NB4 (cell line): ENCODE results near the gene EMP2.

Source experiments
- DNase-seq: peaks from one replicate; pipeline ENCODE4 v3.0.0; 2010; ENCODE audit warnings: low read depth
- H3K4me3 ChIP-seq: one replicate; pipeline ENCODE4 v1.5.1; 2011; ENCODE audit warnings: mild to moderate bottlenecking, low read depth, low read length, moderate library complexity
- CTCF ChIP-seq: IDR thresholded peaks from one replicate; pipeline ENCODE4 v1.5.1; 2012; ENCODE audit warnings: low read depth, low read length
- MAX ChIP-seq: IDR thresholded peaks from 2 replicates; pipeline ENCODE4 v1.6.1; 2011; ENCODE audit warnings: low read depth, low read length
- MYC ChIP-seq: IDR thresholded peaks from 2 replicates; pipeline ENCODE4 v1.6.1; 2011; ENCODE audit warnings: low read depth, low read length
- POLR2A ChIP-seq: IDR thresholded peaks from 2 replicates; pipeline ENCODE4 v1.6.1; 2011; ENCODE audit warnings: mild to moderate bottlenecking; ENCODE audit not compliant: insufficient read length; ENCODE audit errors: extremely low read depth

Gene EMP2

GRCh38 chr16:10554569-10554968 is 25.8 kb downstream of the EMP2 start:
- no peak for TF ChIP-seq POLR2A
- TF ChIP-seq CTCF, result no peak
- no peak for TF ChIP-seq MYC
- H3K4me3 ChIP-seq, result no peak overlapping the region
- no peak for DNase-seq

- TF ChIP-seq CTCF (no peak), POLR2A (no peak), MYC (no peak)
- H3K4me3 ChIP-seq, result no peak overlapping the region
- peak; percentile 48 for DNase-seq
Observed at GRCh38 chr16:10552998-10553491, 27.4 kb downstream of the EMP2 start.

- no peak for DNase-seq
- TF ChIP-seq MAX, result no peak
- TF ChIP-seq MYC, result no peak
- TF ChIP-seq CTCF, result no peak
- no peak for TF ChIP-seq POLR2A
- no peak overlapping the region for H3K4me3 ChIP-seq
Observed at GRCh38 chr16:10552281-10552680, 28.1 kb downstream of the EMP2 start.

GRCh38 chr16:10551881-10552280 is 28.5 kb downstream of the EMP2 start:
- TF ChIP-seq CTCF, result no peak
- TF ChIP-seq MYC, result no peak
- no peak for TF ChIP-seq MAX
- no peak for TF ChIP-seq POLR2A

GRCh38 chr16:10548404-10548803 is 32.0 kb downstream of the EMP2 start:
- DNase-seq, result no peak
- TF ChIP-seq CTCF (no peak), MAX (no peak), MYC (no peak), POLR2A (no peak)
- no peak overlapping the region for H3K4me3 ChIP-seq

More at GRCh38 chr16:10551881-10552280, 28.5 kb downstream of the EMP2 start:
- H3K4me3 ChIP-seq, result no peak overlapping the region
- no peak for DNase-seq

GRCh38 chr16:10547708-10548107 is 32.7 kb downstream of the EMP2 start:
- DNase-seq, result no peak
- H3K4me3 ChIP-seq, result no peak overlapping the region
- TF ChIP-seq CTCF, result no peak
- TF ChIP-seq MYC, result no peak
- TF ChIP-seq POLR2A, result no peak
- no peak for TF ChIP-seq MAX
